HCT116 (cell line): ENCODE data around the gene UBE2M. TPM values are rescaled to one million over a fixed set of nuclear protein-coding genes. Genes with fewer than 3 reads are reported as not detected.

Source experiments
- ATAC-seq: fragments of 200-7000 bp; cut with Tn5 transposase; 2 replicates; pipeline ENCODE4 v1.9.1; 2020; ENCODE audit warnings: mild to moderate bottlenecking, moderate library complexity
- BruUV-seq: library from RNA; stranded (reverse); fragments of 400-500 nt; replicated peaks from 2 replicates; lab custom pipeline; 2021; lab: Mats Ljungman, UMichigan
- CTCF ChIA-PET: fragments of 300-600 bp; sonication (Branson Sonifier 250); formaldehyde crosslinking; loops from one replicate; lab custom pipeline; 2021; ENCODE audit warnings: antibody characterized with exemption; lab: Charles Lee
- POLR2A ChIA-PET: fragments of 300-600, 350-600 bp; sonication (Branson Sonifier 250); formaldehyde crosslinking; loops from one replicate; lab custom pipeline; 2021; ENCODE audit warnings: antibody characterized with exemption; lab: Charles Lee
- RAD21 ChIA-PET, 2 experiments: fragments of 300-600 bp; sonication (Branson Sonifier 250); formaldehyde crosslinking; loops; one replicate each; lab custom pipeline; 2023; ENCODE audit warnings: low total read pairs in 2 of 2; ENCODE audit not compliant: uncharacterized antibody in 2 of 2, unreplicated experiment in 2 of 2, low non-redundant PET in 1 of 2; lab: Charles Lee
- DNase-seq: peaks from one replicate; pipeline ENCODE4 v3.0.0-alpha.2; 2010; ENCODE audit warnings: low read depth, low spot score
- H2AFZ ChIP-seq: fragments of 200-600 bp; shearing (Covaris generic), sonication (generic); 2 replicates; pipeline ENCODE4 v1.6.1; 2017; ENCODE audit warnings: low read depth, mixed run types, mixed read lengths, antibody characterized with exemption, low read length; ENCODE audit not compliant: poor library complexity, severe bottlenecking
- H3K27ac ChIP-seq: 2 replicates; pipeline ENCODE4 v1.5.1; 2012; ENCODE audit warnings: low read depth, low read length
- H3K27me3 ChIP-seq: fragments of 200-600 bp; sonication (generic); 2 replicates; pipeline ENCODE4 v1.6.1; 2016; ENCODE audit warnings: mixed run types, low read length, mixed read lengths; ENCODE audit not compliant: insufficient read depth
- H3K36me3 ChIP-seq, 2 experiments: fragments of 200-500 bp in 1 of 2; fragments of 200-600 bp in 1 of 2; sonication (Bioruptor generic) in 1 of 2; sonication (generic) in 1 of 2; 2 replicates each; pipeline versions ENCODE4 v1.5.1 to v1.6.1; 2014 to 2016; ENCODE audit warnings: low read length in 2 of 2, inconsistent platforms in 1 of 2, mixed read lengths in 1 of 2, mixed run types in 1 of 2; ENCODE audit not compliant: insufficient read depth in 2 of 2, control insufficient read depth in 1 of 2
- H3K4me1 ChIP-seq, 2 experiments: fragments of 200-600 bp in 1 of 2; sonication (generic) in 1 of 2; 2 replicates each; pipeline versions ENCODE4 v1.5.1 to v1.6.1; 2012 to 2017; ENCODE audit warnings: low read length in 2 of 2, inconsistent platforms in 1 of 2, mild to moderate bottlenecking in 1 of 2, mixed read lengths in 1 of 2, mixed run types in 1 of 2, moderate library complexity in 1 of 2; ENCODE audit not compliant: insufficient read depth in 2 of 2, control insufficient read depth in 1 of 2
- H3K4me2 ChIP-seq: fragments of 200-600 bp; sonication (generic); 2 replicates; pipeline ENCODE4 v1.6.1; 2017; ENCODE audit warnings: mixed run types, low read length, mixed read lengths
- H3K4me3 ChIP-seq, 2 experiments: fragments of 200-600 bp in 1 of 2; sonication (generic) in 1 of 2; replicated peaks in 1 of 2; 2 replicates each; pipeline ENCODE4 v1.5.1; 2011 to 2016; ENCODE audit warnings: low read length in 2 of 2, control low read depth in 1 of 2, low read depth in 1 of 2, mild to moderate bottlenecking in 1 of 2, mixed read lengths in 1 of 2, mixed run types in 1 of 2
- H3K79me2 ChIP-seq: fragments of 200-600 bp; sonication (generic); 2 replicates; pipeline ENCODE4 v1.6.1; 2017; ENCODE audit warnings: mild to moderate bottlenecking, mixed run types, low read length, moderate library complexity, mixed read lengths; ENCODE audit not compliant: insufficient read depth
- H3K9ac ChIP-seq: fragments of 200-600 bp; sonication (generic); 2 replicates; pipeline ENCODE4 v1.6.1; 2016; ENCODE audit warnings: low read length, mixed read lengths
- H3K9me2 ChIP-seq: fragments of 200-600 bp; sonication (generic), shearing (Covaris generic); 2 replicates; pipeline ENCODE4 v1.6.1; 2017; ENCODE audit warnings: mixed run types, mild to moderate bottlenecking, moderate library complexity; ENCODE audit not compliant: insufficient read depth
- H3K9me3 ChIP-seq, 2 experiments: fragments of 200-500 bp in 1 of 2; fragments of 200-600 bp in 1 of 2; sonication (Bioruptor generic) in 1 of 2; sonication (generic) in 1 of 2; 2 replicates each; pipeline ENCODE4 v1.6.1; 2014 to 2017; ENCODE audit warnings: low read length in 2 of 2, mixed read lengths in 2 of 2, inconsistent platforms in 1 of 2, low read depth in 1 of 2, mild to moderate bottlenecking in 1 of 2, mixed run types in 1 of 2, moderate library complexity in 1 of 2; ENCODE audit not compliant: control insufficient read depth in 1 of 2, insufficient read depth in 1 of 2
- H4K20me1 ChIP-seq: fragments of 200-600 bp; sonication (generic), shearing (Covaris generic); 2 replicates; pipeline ENCODE4 v1.6.1; 2017; ENCODE audit warnings: mixed run types, mild to moderate bottlenecking, moderate library complexity; ENCODE audit not compliant: insufficient read depth
- ATF3 ChIP-seq: IDR thresholded peaks from 2 replicates; pipeline ENCODE4 v1.6.1; 2012
- EGR1 ChIP-seq: IDR thresholded peaks from 2 replicates; pipeline ENCODE4 v1.6.1; 2012; ENCODE audit warnings: low read depth
- ELF1 ChIP-seq: IDR thresholded peaks from 2 replicates; pipeline ENCODE4 v1.6.1; 2012; ENCODE audit warnings: low read depth, borderline replicate concordance
- EZH2 ChIP-seq: fragments of 200-600 bp; sonication (generic); IDR thresholded peaks from 2 replicates; pipeline ENCODE4 v1.6.1; 2017; ENCODE audit warnings: antibody characterized with exemption, mixed run types
- JUND ChIP-seq: IDR thresholded peaks from 2 replicates; pipeline ENCODE4 v1.6.1; 2012
- POLR2A ChIP-seq: IDR thresholded peaks from 2 replicates; pipeline ENCODE4 v1.7.0; 2011; ENCODE audit warnings: borderline replicate concordance; ENCODE audit not compliant: insufficient read depth, insufficient read length; ENCODE audit errors: extremely low read depth
- POLR2AphosphoS5 ChIP-seq: IDR thresholded peaks from 2 replicates; pipeline ENCODE4 v1.6.1; 2011; ENCODE audit warnings: mild to moderate bottlenecking, low read depth, low read length, moderate library complexity
- RAD21 ChIP-seq: IDR thresholded peaks from 2 replicates; pipeline ENCODE4 v1.6.1; 2012; ENCODE audit warnings: low read depth, mild to moderate bottlenecking
- SP1 ChIP-seq: IDR thresholded peaks from 2 replicates; pipeline ENCODE4 v1.6.1; 2012; ENCODE audit warnings: low read depth
- SRF ChIP-seq: IDR thresholded peaks from 2 replicates; pipeline ENCODE4 v1.6.1; 2012; ENCODE audit warnings: low read depth
- TCF7L2 ChIP-seq: IDR thresholded peaks from 2 replicates; pipeline ENCODE4 v1.7.0; 2011; ENCODE audit warnings: borderline replicate concordance, inconsistent platforms; ENCODE audit not compliant: insufficient read depth, insufficient read length; ENCODE audit errors: extremely low read depth
- YY1 ChIP-seq: IDR thresholded peaks from 2 replicates; pipeline ENCODE4 v1.6.1; 2011; ENCODE audit warnings: low read length, low read depth, moderate library complexity, mild to moderate bottlenecking; ENCODE audit not compliant: insufficient replicate concordance; ENCODE audit errors: extremely low read depth
- ZBTB33 ChIP-seq: IDR thresholded peaks from 2 replicates; pipeline ENCODE4 v1.6.1; 2011; ENCODE audit warnings: mild to moderate bottlenecking, low read length, moderate library complexity; ENCODE audit not compliant: insufficient replicate concordance; ENCODE audit errors: extremely low read depth
- ZNF274 ChIP-seq: fragments of 200-500 bp; sonication (Bioruptor generic); IDR thresholded peaks from 2 replicates; pipeline ENCODE4 v1.6.1; 2014; ENCODE audit warnings: mild to moderate bottlenecking, low read depth, low read length, inconsistent platforms
- intact Hi-C: fragments of 100-400 bp; cut with micrococcal nuclease; formaldehyde crosslinking; loops from 2 replicates; pipeline ENCODE4 v1.10.0; 2022
- total RNA-seq: library from RNA; stranded (reverse); gene quantifications from one replicate; pipeline ENCODE4 v1.2.1, GENCODE V29; 2021; ENCODE audit not compliant: unreplicated experiment

The UBE2M gene
- total RNA-seq, 1 experiment from 2014 or later = 120 TPM

GRCh38 chr19:58515259-58515658 lies 43.2 kb downstream of the UBE2M start:
- H3K4me2 ChIP-seq = peak overlapping the region; percentile 98
- DNase-seq = no peak
- H3K4me3 ChIP-seq = peak overlapping the region; percentile 78 to 91; a peak in 2 of 4 replicates
- H3K9me3 ChIP-seq = no peaks in the 10 kb centered on the region
- no peak for TF ChIP-seq JUND
- TF ChIP-seq SRF = no peak
- TF ChIP-seq POLR2AphosphoS5 = 0 out of 2 replicates have a peak, but pooled peaks have one; percentile 10
- TF ChIP-seq EGR1 = no peak
- TF ChIP-seq ELF1 = no peak
- TF ChIP-seq ZNF274 = no peak
- TF ChIP-seq YY1 = no peak
- TF ChIP-seq TCF7L2 = no peak
- H3K36me3 ChIP-seq = peaks cover 2 to 17% of the 10 kb centered on the region in 2 experiments; a peak in 2 of 4 replicates
- no peaks in the 10 kb centered on the region for H3K9me2 ChIP-seq
- no peak for ATAC-seq
- H3K4me1 ChIP-seq = peaks cover 11 to 34% of the 10 kb centered on the region in 2 experiments
- CTCF ChIA-PET = no interaction called here
- H3K27ac ChIP-seq = peak overlapping the region; percentile 80
- no peak overlapping the region for H2AFZ ChIP-seq
- intact Hi-C loops = loop anchor here (5.0 kb wide), 2 partner anchors 188 to 298 kb away; partner anchors contain the start of gene ZSCAN22
- peaks cover 51% of the 10 kb centered on the region for H3K79me2 ChIP-seq
- H3K9ac ChIP-seq = peak overlapping the region; percentile 95; the same call in 1 of the 2 replicates
- H3K27me3 ChIP-seq = no peaks in the 10 kb centered on the region
- BruUV-seq = TSS peak; percentile 43
- POLR2A ChIA-PET = interaction anchor here (1.8 to 2.1 kb wide), 2 partner anchors 16 to 44 kb away, joined by 7 read pairs; no protein-coding TSS in a partner anchor
- H4K20me1 ChIP-seq = no peaks in the 10 kb centered on the region
- RAD21 ChIA-PET = no interaction called here

GRCh38 chr19:58514564-58515022 lies 43.8 kb downstream of the UBE2M start:
- peak overlapping the region; percentile 95 for H3K9ac ChIP-seq
- peak overlapping the region; percentile 98 for H3K4me2 ChIP-seq
- DNase-seq = no peak
- no peaks in the 10 kb centered on the region for H4K20me1 ChIP-seq
- POLR2A ChIA-PET = interaction anchor here (0.9 to 2.1 kb wide), 7 partner anchors 15 to 286 kb away, joined by 3 to 10 read pairs (median 6); partner anchors contain the start of genes CHMP2A, ZNF446 and ZNF544
- H2AFZ ChIP-seq = no peak overlapping the region
- peaks cover 51% of the 10 kb centered on the region for H3K79me2 ChIP-seq
- intact Hi-C loops = loop anchor here (5.0 kb wide), 2 partner anchors 187 to 297 kb away; partner anchors contain the start of gene ZSCAN22
- peaks cover 2 to 17% of the 10 kb centered on the region in 2 experiments; a peak in 2 of 4 replicates for H3K36me3 ChIP-seq
- TF ChIP-seq ZNF274 (no peak), EZH2 (no peak), RAD21 (no peak), POLR2A (no peak), POLR2AphosphoS5 (no peak), SP1 (no peak), SRF (no peak), ZBTB33 (no peak), ATF3 (no peak), JUND (no peak), YY1 (no peak)
- CTCF ChIA-PET = interaction anchor here (0.6 to 1.6 kb wide), 11 partner anchors 8 to 1194 kb away, joined by 3 to 11 read pairs (median 5); partner anchors contain the start of genes TRIM28, ZNF497 and ZNF543
- H3K4me1 ChIP-seq = peaks cover 11 to 32% of the 10 kb centered on the region in 2 experiments
- no peaks in the 10 kb centered on the region for H3K27me3 ChIP-seq
- H3K27ac ChIP-seq = peak overlapping the region; percentile 80
- ATAC-seq = no peak
- RAD21 ChIA-PET = interaction anchor here in 1 of 2 experiments (1.0 kb wide), 1 partner anchor 40 kb away, joined by 3 read pairs; the partner anchor contains the start of gene CHMP2A
- no peaks in the 10 kb centered on the region for H3K9me2 ChIP-seq
- H3K4me3 ChIP-seq = peak overlapping the region; percentile 78 to 91
- H3K9me3 ChIP-seq = no peaks in the 10 kb centered on the region
- no TSS peak for BruUV-seq
